HFF-Myc (cell line): ENCODE data around the gene CSGALNACT2.
"Not testable (repeated sequence)": the region's sequence is repeated elsewhere in the genome, so short reads cannot be mapped to it uniquely, and the experiment has no call there.

Experiments used
- DNase-seq: peaks from one replicate; pipeline ENCODE4 v3.0.0-alpha.2; 2011; ENCODE audit warnings: low read depth; ENCODE audit errors: extremely low read depth
- H3K4me3 ChIP-seq: replicated peaks from 2 replicates; pipeline ENCODE4 v1.5.1; 2011; ENCODE audit warnings: low read depth, mild to moderate bottlenecking, control low read depth, low read length
- CTCF ChIP-seq: IDR thresholded peaks from 2 replicates; pipeline ENCODE4 v1.5.1; 2012; ENCODE audit warnings: mild to moderate bottlenecking, low read depth, low read length, control low read depth; ENCODE audit errors: missing control alignments

The CSGALNACT2 gene

GRCh38 chr10:43094085-43094484 lies 44.2 kb upstream of the CSGALNACT2 start:
- no peak for DNase-seq
- no peak overlapping the region for H3K4me3 ChIP-seq
- TF ChIP-seq CTCF: no peak

- not testable (repeated sequence) for DNase-seq, H3K4me3 ChIP-seq
These were observed 38.9 kb upstream of the CSGALNACT2 start for GRCh38 chr10:43099339-43099738.

- no peak for DNase-seq
- no peak for TF ChIP-seq CTCF
- no peak overlapping the region for H3K4me3 ChIP-seq
These were observed 38.3 kb upstream of the CSGALNACT2 start for GRCh38 chr10:43099928-43100327.

- no peak overlapping the region for H3K4me3 ChIP-seq
- DNase-seq: no peak
- no peak for TF ChIP-seq CTCF
These were observed 37.9 kb upstream of the CSGALNACT2 start for GRCh38 chr10:43100366-43100765.

GRCh38 chr10:43102063-43102828 lies 36.0 kb upstream of the CSGALNACT2 start:
- no peak for DNase-seq
- H3K4me3 ChIP-seq: no peak overlapping the region
- no peak for TF ChIP-seq CTCF

- DNase-seq: no peak
- TF ChIP-seq CTCF: peak; percentile 98
- H3K4me3 ChIP-seq: peak overlapping the region; percentile 47
These were observed 32.9 kb upstream of the CSGALNACT2 start for GRCh38 chr10:43105102-43105955.

- no peak for DNase-seq
- H3K4me3 ChIP-seq: no peak overlapping the region
- TF ChIP-seq CTCF: no peak
These were observed 32.4 kb upstream of the CSGALNACT2 start for GRCh38 chr10:43105956-43106229.
